ENCODE results near the gene MAPRE2. TPM values are rescaled to one million over a fixed set of nuclear protein-coding genes. Genes with fewer than 3 reads are reported as not detected.

Gene MAPRE2
- total and polyA plus RNA-seq, 2 experiments from 2014 or later: 11.2 to 16.1 TPM

- no peaks in the 10 kb centered on the region for H3K4me1 ChIP-seq (ENCODE audit: insufficient read depth)
- peaks cover 17% of the 10 kb centered on the region; the same call in 1 of the 2 replicates for H3K79me2 ChIP-seq (ENCODE audit: insufficient read depth)
- H3F3A ChIP-seq (ENCODE audit: insufficient read depth): no peaks in the 10 kb centered on the region
- no peaks in the 10 kb centered on the region for H3K36me3 ChIP-seq (ENCODE audit: low read depth)
- H3K9me2 ChIP-seq (ENCODE audit: insufficient read depth): no peaks in the 10 kb centered on the region
- no peak overlapping the region for H3K4me3 ChIP-seq
- WGBS, 2 experiments (ENCODE audit: low coverage in 1 of 2, low lambda C conversion rate in 2 of 2, missing lambda C conversion rate in 2 of 2): 77 to 82% methylated on average over 7 of the region's 7 CpGs
- DNase-seq: no peak
- no peaks in the 10 kb centered on the region for H3K9me3 ChIP-seq (ENCODE audit: low read depth)
- no peaks in the 10 kb centered on the region for H3K27me3 ChIP-seq (replicated peaks; ENCODE audit: insufficient read depth)
- no peak overlapping the region for H3K9ac ChIP-seq
- no peaks in the 10 kb centered on the region for H4K20me1 ChIP-seq (ENCODE audit: insufficient read depth)
- in situ Hi-C loops (cut with MboI): no loop called here
- TF ChIP-seq EZH2 (IDR thresholded peaks at IDR 0.05; ENCODE audit: insufficient read depth, poor library complexity, severe bottlenecking) (no peak), EZH2phosphoT487 (IDR thresholded peaks at IDR 0.05; ENCODE audit: insufficient read depth, low read depth) (no peak)
- H3K4me2 ChIP-seq (ENCODE audit: unreplicated experiment): no peak overlapping the region
- no peak overlapping the region for H3K27ac ChIP-seq
- H2AFZ ChIP-seq: no peak overlapping the region
These were observed 13.9 kb downstream of the MAPRE2 start for GRCh38 chr18:35055105-35055504.

- Histone ChIP-seq H3K27ac (no peak overlapping the region), H4K20me1 (ENCODE audit: insufficient read depth) (no peaks in the 10 kb centered on the region), H3K4me3 (no peak overlapping the region), H3K27me3 (replicated peaks; ENCODE audit: insufficient read depth) (no peaks in the 10 kb centered on the region), H3K36me3 (ENCODE audit: low read depth) (no peaks in the 10 kb centered on the region), H3K9me2 (ENCODE audit: insufficient read depth) (no peaks in the 10 kb centered on the region), H3K79me2 (ENCODE audit: insufficient read depth) (peaks cover 12% of the 10 kb centered on the region; the same call in 1 of the 2 replicates), H2AFZ (no peak overlapping the region), H3K4me1 (ENCODE audit: insufficient read depth) (no peaks in the 10 kb centered on the region), H3K4me2 (ENCODE audit: unreplicated experiment) (no peak overlapping the region), H3K9me3 (ENCODE audit: low read depth) (no peaks in the 10 kb centered on the region), H3K9ac (no peak overlapping the region), H3F3A (ENCODE audit: insufficient read depth) (no peaks in the 10 kb centered on the region)
- WGBS, 2 experiments (ENCODE audit: low coverage in 1 of 2, low lambda C conversion rate in 2 of 2, missing lambda C conversion rate in 2 of 2): 94 to 95% methylated on average over 2 of the region's 2 CpGs
- in situ Hi-C loops (cut with MboI): no loop called here
- DNase-seq: no peak
- TF ChIP-seq EZH2phosphoT487 (IDR thresholded peaks at IDR 0.05; ENCODE audit: insufficient read depth, low read depth) (no peak), EZH2 (IDR thresholded peaks at IDR 0.05; ENCODE audit: insufficient read depth, poor library complexity, severe bottlenecking) (no peak)
These were observed 14.5 kb downstream of the MAPRE2 start for GRCh38 chr18:35055726-35056125.

DNA sequence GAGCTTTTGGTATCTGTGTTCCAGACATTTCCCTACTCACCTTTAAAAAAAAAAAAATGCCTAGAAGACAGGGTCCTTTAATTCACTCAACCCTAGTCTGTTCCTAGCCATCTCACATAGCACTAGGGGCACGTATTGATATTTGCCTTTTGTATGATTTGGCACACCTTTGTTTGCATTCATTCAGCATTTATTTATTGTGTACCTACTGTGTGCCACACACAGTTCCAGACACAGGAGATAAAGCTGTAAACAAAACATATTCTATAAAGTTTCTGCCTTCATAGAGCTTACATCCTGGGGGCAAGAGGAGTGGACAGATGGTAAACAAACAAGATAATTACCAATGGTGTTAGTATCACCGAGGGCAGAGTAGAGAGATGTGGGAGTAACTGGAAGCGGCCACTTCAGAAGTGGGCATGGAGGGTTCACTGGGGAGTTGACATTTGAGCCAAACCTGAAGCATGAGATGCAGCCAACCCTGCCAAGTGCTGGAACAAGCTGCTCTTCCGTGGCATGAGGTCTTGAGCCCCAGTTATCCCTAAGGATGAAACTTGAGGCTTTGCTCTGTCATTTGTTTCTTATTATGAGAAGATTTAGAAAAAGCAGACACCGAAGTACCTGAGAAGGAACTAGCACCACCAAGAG is 18.2 kb downstream of the MAPRE2 start:
- no peak overlapping the region for H3K9ac ChIP-seq
- no peak overlapping the region for H3K4me3 ChIP-seq
- no peaks in the 10 kb centered on the region for H3K27me3 ChIP-seq (replicated peaks; ENCODE audit: insufficient read depth)
- no peaks in the 10 kb centered on the region for H3K4me1 ChIP-seq (ENCODE audit: insufficient read depth)
- no peaks in the 10 kb centered on the region for H4K20me1 ChIP-seq (ENCODE audit: insufficient read depth)
- TF ChIP-seq EZH2phosphoT487 (IDR thresholded peaks at IDR 0.05; ENCODE audit: insufficient read depth, low read depth) (no peak), EZH2 (IDR thresholded peaks at IDR 0.05; ENCODE audit: insufficient read depth, poor library complexity, severe bottlenecking) (no peak)
- in situ Hi-C loops (cut with MboI): no loop called here
- H3F3A ChIP-seq (ENCODE audit: insufficient read depth): no peaks in the 10 kb centered on the region
- no peak overlapping the region for H2AFZ ChIP-seq
- H3K27ac ChIP-seq: no peak overlapping the region
- no peaks in the 10 kb centered on the region for H3K36me3 ChIP-seq (ENCODE audit: low read depth)
- peaks cover 8% of the 10 kb centered on the region; the same call in 1 of the 2 replicates for H3K79me2 ChIP-seq (ENCODE audit: insufficient read depth)
- 70 to 71% methylated on average over 5 of the region's 5 CpGs for WGBS, 2 experiments (ENCODE audit: low coverage in 1 of 2, low lambda C conversion rate in 2 of 2, missing lambda C conversion rate in 2 of 2)
- no peak overlapping the region for H3K4me2 ChIP-seq (ENCODE audit: unreplicated experiment)
- no peaks in the 10 kb centered on the region for H3K9me3 ChIP-seq (ENCODE audit: low read depth)
- DNase-seq: no peak
- no peaks in the 10 kb centered on the region for H3K9me2 ChIP-seq (ENCODE audit: insufficient read depth)

- Histone ChIP-seq H2AFZ (no peak overlapping the region), H3K9me3 (ENCODE audit: low read depth) (no peaks in the 10 kb centered on the region), H3K4me2 (ENCODE audit: unreplicated experiment) (no peak overlapping the region), H3K79me2 (ENCODE audit: insufficient read depth) (0 out of 2 replicates have a peak, but pooled peaks cover 6% of the 10 kb centered on the region), H3K9ac (no peak overlapping the region), H4K20me1 (ENCODE audit: insufficient read depth) (no peaks in the 10 kb centered on the region), H3K27ac (no peak overlapping the region), H3K4me3 (no peak overlapping the region), H3K9me2 (ENCODE audit: insufficient read depth) (no peaks in the 10 kb centered on the region), H3K4me1 (ENCODE audit: insufficient read depth) (no peaks in the 10 kb centered on the region), H3K27me3 (replicated peaks; ENCODE audit: insufficient read depth) (no peaks in the 10 kb centered on the region), H3F3A (ENCODE audit: insufficient read depth) (no peaks in the 10 kb centered on the region), H3K36me3 (ENCODE audit: low read depth) (no peaks in the 10 kb centered on the region)
- in situ Hi-C loops (cut with MboI): no loop called here
- 62 to 68% methylated on average over 9 of the region's 9 CpGs for WGBS, 2 experiments (ENCODE audit: low coverage in 1 of 2, low lambda C conversion rate in 2 of 2, missing lambda C conversion rate in 2 of 2)
- DNase-seq: no peak
- TF ChIP-seq EZH2 (IDR thresholded peaks at IDR 0.05; ENCODE audit: insufficient read depth, poor library complexity, severe bottlenecking) (no peak), EZH2phosphoT487 (IDR thresholded peaks at IDR 0.05; ENCODE audit: insufficient read depth, low read depth) (no peak)
These were observed 19.1 kb downstream of the MAPRE2 start for GRCh38 chr18:35060122-35060815.
